Measurements from ENCODE around the gene TFPT. TPM values are rescaled to one million over a fixed set of nuclear protein-coding genes. Genes with fewer than 3 reads are reported as not detected.

TFPT gene
- total and polyA plus RNA-seq, 2 donors (not counting 3 experiments of a cell fraction or from before 2014, with no cell fraction given) = 28.3 to 32.1 TPM

- ChIA-PET CTCF (interaction anchor here (1.2 kb wide), 1 partner anchor 271 kb away, joined by 3 read pairs; no protein-coding TSS in a partner anchor), POLR2A (no interaction called here)
- Histone ChIP-seq H3K4me3 (replicated peaks in 1 of 3; ENCODE audit: insufficient read depth in 1 of 3, low read depth in 1 of 3, low read length in 3 of 3) (no peak within 1 kb of the TSS), H3K9me3 (replicated peaks; ENCODE audit: control insufficient read depth, insufficient read depth, low read length) (no peaks in the 10 kb centered on the region), H2AFZ (ENCODE audit: low read depth, low read length) (no peak within 1 kb of the TSS), H3K9me1 (replicated peaks; ENCODE audit: control insufficient read depth, extremely low read depth, insufficient read depth, low read length) (no peaks in the 10 kb centered on the region), H3K4me1 (ENCODE audit: control insufficient read depth, extremely low read depth, insufficient read depth, low read length) (no peaks in the 10 kb centered on the region), H3K36me3 (ENCODE audit: control insufficient read depth in 2 of 2, extremely low read depth in 1 of 2, insufficient read depth in 2 of 2, low read length in 2 of 2) (no peaks in the 10 kb centered on the region), H3K27ac (ENCODE audit: insufficient read depth, low read depth, low read length) (no peak within 1 kb of the TSS), H3K79me2 (ENCODE audit: control insufficient read depth, insufficient read depth, low read length) (no peaks in the 10 kb centered on the region), H3K4me2 (ENCODE audit: insufficient read depth, low read length) (no peak within 1 kb of the TSS), H4K20me1 (replicated peaks; ENCODE audit: control insufficient read depth, extremely low read depth, insufficient read depth, low read length) (no peaks in the 10 kb centered on the region), H3K9ac (replicated peaks; ENCODE audit: extremely low read depth, insufficient read depth, low read length) (no peak within 1 kb of the TSS), H3K27me3 (ENCODE audit: control insufficient read depth in 2 of 2, insufficient read depth in 2 of 2, low read length in 2 of 2) (no peaks in the 10 kb centered on the region)
- dilution Hi-C loops (cut with MboI; ENCODE audit: extremely low pct_ligation_motif_present, low sequenced_read_pairs) (no loop called here), intact Hi-C loops (cut with micrococcal nuclease) (no loop called here)
- no TSS peak for BruUV-seq (replicated peaks)
- DNase-seq (ENCODE audit: low read depth, low spot score) = no peak
- FAIRE-seq = no peak
- TF ChIP-seq, protein P1, sequence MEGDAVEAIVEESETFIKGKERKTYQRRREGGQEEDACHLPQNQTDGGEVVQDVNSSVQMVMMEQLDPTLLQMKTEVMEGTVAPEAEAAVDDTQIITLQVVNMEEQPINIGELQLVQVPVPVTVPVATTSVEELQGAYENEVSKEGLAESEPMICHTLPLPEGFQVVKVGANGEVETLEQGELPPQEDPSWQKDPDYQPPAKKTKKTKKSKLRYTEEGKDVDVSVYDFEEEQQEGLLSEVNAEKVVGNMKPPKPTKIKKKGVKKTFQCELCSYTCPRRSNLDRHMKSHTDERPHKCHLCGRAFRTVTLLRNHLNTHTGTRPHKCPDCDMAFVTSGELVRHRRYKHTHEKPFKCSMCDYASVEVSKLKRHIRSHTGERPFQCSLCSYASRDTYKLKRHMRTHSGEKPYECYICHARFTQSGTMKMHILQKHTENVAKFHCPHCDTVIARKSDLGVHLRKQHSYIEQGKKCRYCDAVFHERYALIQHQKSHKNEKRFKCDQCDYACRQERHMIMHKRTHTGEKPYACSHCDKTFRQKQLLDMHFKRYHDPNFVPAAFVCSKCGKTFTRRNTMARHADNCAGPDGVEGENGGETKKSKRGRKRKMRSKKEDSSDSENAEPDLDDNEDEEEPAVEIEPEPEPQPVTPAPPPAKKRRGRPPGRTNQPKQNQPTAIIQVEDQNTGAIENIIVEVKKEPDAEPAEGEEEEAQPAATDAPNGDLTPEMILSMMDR (IDR thresholded peaks at IDR 0.05; ENCODE audit: extremely low read depth in 1 of 2, insufficient read depth in 1 of 2, low read depth in 1 of 2, low read length in 2 of 2) = no peak
- TF ChIP-seq MYC (IDR thresholded peaks at IDR 0.05; ENCODE audit: low read depth, low read length) (no peak), EZH2 (IDR thresholded peaks at IDR 0.05; ENCODE audit: borderline replicate concordance, low read depth, low read length, severe bottlenecking) (no peak), FOS (IDR thresholded peaks at IDR 0.05; ENCODE audit: borderline replicate concordance, insufficient read depth, low read length) (no peak), JUN (IDR thresholded peaks at IDR 0.05; ENCODE audit: borderline replicate concordance, insufficient read depth, insufficient read length, low read depth) (no peak), POLR2AphosphoS5 (IDR thresholded peaks at IDR 0.05; ENCODE audit: insufficient read depth, low read depth, low read length) (no peak), GATA2 (IDR thresholded peaks at IDR 0.05; ENCODE audit: insufficient read depth, insufficient read length, low read depth, low read length) (no peak)
These were observed 51.9 kb downstream of the TFPT start, which contains the start of gene VSTM1 for GRCh38 chr19:54063350-54064116. VSTM1 (minus strand) TSS chr19:54063897; CDS start chr19:54063777, 120 bp downstream.

Data from endothelial cell of umbilical vein (primary cell).